G401.6 (cell line): Measurements from ENCODE around the gene PHRF1.

ENCODE experiments used
- FAIRE-seq: peaks from 2 replicates; lab custom pipeline; 2012; peaks lifted over from hg19 to GRCh38; lab: Jason Lieb, UNC

The PHRF1 gene

DNA sequence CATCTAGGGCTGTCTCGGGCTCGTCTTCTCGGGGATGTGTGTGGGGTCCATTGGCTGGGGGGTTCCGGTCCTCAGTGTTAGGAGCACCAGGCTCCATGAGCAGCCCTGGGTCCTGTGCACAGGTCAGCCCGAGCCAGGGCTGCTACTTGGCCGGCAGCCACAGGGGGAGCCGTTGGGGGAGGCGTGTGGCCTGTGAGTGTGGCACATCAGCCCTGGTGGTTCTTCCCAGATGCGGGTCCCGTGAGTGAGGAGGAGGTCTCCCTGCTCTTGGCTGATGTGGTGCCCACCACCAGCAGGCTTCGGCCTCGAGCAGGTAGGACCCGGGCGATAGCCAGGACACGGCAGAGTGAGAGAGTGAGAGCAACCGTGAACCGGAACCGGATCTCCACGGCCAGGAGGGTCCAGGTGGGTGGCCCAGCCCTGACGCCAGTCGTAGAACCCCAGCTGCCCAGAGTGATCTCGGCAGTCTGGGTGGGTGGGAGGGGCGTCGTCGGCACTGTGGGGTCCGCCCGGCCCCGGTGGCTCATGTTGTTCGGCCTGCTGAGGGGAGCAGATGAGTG lies 21.0 kb downstream of the PHRF1 start:
- no peak for FAIRE-seq

DNA sequence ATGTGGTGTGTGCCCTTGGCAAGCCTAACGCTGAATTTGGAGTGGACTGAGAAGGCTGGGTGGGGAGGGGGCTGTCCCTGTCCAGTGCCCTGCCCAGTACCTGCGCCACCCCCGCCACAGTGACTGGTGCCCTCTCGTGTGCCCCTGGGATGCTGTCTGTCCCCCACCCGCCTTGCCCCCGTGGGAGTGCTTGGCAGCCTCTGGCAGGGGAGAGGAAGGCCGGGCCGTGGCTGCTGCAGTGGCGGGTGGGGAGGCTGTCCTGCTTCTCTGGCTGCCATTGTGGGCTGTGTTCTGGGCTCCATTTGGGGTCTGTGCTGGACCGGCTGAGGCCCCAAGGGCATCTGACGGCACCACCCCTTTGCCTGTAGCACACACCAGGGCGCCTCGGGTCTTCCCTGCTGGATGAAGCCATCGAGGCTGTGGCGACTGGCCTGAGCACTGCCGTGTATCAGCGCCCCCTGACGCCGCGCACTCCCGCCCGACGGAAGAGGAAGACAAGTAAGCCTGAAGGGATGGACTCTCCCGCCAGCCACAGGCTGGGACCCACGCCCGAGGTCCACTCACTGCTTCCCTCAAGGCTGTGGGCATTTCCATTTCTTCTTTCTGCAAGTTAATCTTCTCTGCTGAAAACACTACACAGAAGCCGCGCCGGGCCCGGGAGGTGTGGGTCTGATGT lies 21.9 kb downstream of the PHRF1 start:
- no peak for FAIRE-seq

- FAIRE-seq, result no peak
Measured at GRCh38 chr11:601573-602245, 25.4 kb downstream of the PHRF1 start.

- FAIRE-seq, result no peak
Measured at GRCh38 chr11:603154-603553, 26.9 kb downstream of the PHRF1 start.

DNA sequence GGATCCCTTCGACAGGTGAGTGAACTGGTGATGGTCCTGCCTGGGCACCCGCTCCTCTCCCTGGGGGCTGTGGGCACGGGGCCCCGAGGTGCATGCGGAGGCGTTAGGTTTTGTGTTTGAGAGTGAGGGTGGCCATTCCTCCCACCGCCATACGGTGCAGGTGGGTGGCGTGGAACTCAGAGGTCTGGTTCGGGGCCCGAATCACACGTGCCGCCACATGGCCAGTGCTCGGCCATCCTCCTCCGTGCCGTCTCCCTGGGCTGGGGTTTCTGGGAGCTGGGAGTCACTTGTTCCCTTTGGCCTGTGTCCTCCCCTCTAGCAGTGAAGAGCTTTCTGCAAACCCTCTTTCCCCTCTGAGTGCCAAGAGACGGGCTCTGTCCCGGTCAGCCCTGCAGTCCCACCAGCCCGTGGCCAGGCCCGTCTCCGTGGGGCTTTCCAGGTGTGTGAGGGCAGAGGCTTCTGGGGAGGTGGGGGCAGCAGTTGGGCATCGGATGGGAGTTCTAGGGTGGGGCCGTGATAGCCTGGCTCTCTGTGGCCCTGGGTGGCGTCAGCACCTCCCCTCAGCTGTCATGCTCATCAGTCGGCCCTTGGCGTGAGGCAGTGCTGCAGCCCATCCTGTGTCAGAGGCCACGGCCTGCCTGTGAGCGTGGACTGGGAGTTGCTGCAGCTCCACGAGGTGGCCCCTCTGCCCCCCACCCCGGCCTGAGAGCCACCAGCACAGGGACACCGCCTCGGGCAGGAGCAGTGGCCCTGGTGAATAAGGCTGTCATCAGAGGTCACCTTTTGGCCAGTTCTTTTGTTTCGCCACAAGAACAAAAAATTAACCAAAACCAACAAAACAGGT lies 29.2 kb downstream of the PHRF1 start:
- FAIRE-seq, result no peak

DNA sequence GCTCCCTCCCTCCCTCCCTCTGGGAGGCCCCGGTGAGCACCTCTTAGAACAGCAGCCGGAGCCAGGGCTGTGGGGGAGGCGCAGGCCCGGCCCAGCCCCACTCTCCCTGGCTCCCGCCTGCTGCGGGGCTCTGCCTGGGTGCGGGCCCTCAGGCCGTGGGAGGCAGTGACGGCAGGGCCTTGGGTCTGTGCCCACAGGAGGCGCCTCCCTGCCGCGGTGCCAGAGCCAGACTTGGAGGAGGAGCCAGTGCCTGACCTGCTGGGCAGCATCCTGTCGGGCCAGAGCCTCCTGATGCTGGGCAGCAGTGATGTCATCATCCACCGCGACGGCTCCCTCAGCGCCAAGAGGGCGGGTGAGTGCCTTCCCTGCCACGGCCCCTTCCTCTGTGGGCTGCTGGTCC lies 30.0 kb downstream of the PHRF1 start:
- FAIRE-seq, result no peak

DNA sequence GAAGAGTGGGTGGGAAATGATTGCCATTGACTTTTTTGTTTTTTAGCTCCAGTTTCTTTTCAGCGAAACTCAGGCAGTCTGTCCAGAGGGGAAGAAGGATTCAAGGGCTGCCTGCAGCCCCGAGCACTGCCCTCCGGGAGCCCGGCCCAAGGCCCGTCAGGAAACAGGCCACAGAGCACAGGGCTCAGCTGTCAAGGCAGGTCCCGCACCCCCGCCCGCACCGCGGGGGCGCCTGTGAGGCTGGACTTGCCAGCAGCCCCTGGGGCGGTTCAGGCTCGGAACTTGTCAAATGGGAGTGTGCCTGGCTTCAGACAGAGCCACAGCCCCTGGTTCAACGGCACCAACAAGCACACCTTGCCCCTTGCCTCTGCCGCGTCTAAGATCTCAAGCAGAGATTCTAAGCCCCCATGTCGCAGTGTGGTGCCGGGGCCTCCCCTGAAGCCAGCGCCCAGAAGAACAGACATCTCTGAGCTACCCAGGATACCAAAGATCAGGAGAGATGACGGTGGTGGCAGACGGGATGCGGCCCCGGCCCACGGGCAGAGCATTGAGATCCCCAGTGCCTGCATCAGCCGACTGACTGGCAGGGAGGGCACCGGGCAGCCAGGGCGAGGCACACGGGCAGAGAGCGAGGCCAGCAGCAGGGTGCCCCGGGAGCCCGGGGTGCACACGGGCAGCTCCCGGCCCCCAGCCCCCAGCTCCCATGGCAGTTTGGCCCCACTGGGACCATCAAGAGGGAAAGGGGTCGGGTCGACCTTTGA lies 30.9 kb downstream of the PHRF1 start:
- no peak for FAIRE-seq

GRCh38 chr11:607971-608659 lies 31.8 kb downstream of the PHRF1 start:
- FAIRE-seq, result no peak

- no peak for FAIRE-seq
Measured at GRCh38 chr11:608791-609251, 32.6 kb downstream of the PHRF1 start.

GRCh38 chr11:609341-609811 lies 33.1 kb downstream of the PHRF1 start:
- FAIRE-seq, result no peak

GRCh38 chr11:610146-610801 lies 34.0 kb downstream of the PHRF1 start:
- no peak for FAIRE-seq

DNA sequence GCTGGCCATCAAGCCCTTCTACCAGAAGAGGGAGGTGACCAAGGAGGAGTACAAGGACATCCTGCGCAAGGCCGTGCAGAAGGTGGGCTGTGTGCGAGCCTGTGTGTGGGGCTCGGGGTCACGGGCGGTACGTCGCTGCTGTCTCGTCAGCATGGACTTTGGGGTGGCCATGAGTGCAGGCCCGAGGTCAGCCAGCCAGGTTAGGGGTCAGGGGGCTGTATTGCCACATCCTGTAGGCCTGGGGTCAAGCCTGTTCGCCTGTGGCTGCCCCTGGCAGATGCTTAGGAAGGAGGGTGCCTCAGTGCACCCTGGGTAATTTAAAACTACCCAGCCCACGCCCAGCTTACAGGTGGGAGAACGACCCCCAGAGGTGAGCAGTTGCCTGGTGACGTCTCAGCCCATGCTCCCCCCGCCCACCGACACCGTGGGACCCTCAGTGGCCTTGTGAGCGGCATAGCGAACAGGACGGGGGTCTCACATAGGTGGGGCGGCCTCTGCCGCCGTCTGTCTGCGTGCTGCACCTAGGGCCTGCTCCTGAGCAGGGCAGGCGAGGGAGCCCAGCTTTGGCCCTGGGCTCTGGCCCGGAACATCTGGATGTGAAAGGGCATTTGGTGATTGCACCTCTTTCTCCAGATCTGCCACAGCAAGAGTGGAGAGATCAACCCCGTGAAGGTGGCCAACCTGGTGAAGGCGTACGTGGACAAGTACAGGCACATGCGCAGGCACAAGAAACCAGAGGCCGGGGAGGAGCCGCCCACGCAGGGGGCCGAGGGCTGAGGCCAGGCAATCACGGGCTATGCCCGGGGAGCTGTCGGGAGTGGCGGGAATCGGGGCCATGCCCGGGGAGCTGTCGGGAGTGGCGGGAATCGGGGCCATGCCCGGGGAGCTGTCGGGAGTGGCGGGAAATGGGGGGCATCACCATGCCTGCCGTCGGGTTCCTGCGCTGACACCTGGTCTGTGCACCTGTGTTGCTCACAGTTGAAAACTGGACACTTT lies 35.0 kb downstream of the PHRF1 start:
- no peak for FAIRE-seq

- no peak for FAIRE-seq
Measured at GRCh38 chr11:612201-612960, 36.1 kb downstream of the PHRF1 start.

DNA sequence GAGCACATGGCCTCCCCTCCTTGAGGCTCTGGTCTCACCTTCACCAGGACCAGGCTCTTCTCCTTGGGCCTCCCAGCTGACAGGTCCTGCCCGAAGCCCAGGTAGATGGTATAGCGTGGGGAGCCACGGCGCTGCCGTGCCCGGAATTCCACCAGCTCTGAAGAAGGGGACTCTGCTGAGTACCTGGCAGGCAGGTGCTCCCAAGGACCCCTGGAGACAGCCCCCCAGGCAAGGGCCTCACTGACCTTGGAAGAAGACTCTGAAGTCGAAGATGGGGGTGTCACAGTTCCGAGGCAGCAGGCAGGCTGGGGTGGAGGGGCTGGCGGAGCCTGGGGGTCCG lies 36.7 kb downstream of the PHRF1 start:
- no peak for FAIRE-seq

DNA sequence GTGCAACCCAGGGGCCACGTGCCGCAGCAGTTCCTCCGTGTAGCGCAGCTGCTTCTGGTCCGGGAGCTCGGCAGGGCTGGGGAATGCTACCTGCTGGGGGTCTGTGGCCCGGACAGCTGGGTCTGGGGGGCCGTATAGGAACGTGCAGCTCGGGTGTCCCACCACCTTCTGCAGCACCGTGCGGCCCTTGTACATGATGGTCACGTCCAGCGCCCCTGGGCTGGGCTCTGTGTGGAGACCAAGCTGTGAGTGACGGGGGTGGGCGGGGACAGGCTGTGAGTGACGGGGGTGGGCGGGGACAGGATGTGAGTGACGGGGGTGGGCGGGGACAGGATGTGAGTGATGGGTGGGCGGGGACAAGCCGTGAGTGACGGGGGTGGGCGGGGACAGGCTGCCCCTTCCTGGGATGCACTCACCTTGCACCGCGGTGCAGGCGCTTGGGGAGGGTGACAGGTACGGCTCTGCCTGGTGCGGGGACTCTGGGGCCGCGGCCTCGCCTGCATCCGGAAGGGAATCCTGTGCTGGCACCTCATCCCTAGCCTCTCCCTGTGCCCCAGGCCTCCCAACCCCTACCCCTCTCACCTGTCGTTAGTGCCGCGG lies 37.2 kb downstream of the PHRF1 start:
- FAIRE-seq, result no peak

GRCh38 chr11:614021-614622 lies 37.9 kb downstream of the PHRF1 start:
- no peak for FAIRE-seq

DNA sequence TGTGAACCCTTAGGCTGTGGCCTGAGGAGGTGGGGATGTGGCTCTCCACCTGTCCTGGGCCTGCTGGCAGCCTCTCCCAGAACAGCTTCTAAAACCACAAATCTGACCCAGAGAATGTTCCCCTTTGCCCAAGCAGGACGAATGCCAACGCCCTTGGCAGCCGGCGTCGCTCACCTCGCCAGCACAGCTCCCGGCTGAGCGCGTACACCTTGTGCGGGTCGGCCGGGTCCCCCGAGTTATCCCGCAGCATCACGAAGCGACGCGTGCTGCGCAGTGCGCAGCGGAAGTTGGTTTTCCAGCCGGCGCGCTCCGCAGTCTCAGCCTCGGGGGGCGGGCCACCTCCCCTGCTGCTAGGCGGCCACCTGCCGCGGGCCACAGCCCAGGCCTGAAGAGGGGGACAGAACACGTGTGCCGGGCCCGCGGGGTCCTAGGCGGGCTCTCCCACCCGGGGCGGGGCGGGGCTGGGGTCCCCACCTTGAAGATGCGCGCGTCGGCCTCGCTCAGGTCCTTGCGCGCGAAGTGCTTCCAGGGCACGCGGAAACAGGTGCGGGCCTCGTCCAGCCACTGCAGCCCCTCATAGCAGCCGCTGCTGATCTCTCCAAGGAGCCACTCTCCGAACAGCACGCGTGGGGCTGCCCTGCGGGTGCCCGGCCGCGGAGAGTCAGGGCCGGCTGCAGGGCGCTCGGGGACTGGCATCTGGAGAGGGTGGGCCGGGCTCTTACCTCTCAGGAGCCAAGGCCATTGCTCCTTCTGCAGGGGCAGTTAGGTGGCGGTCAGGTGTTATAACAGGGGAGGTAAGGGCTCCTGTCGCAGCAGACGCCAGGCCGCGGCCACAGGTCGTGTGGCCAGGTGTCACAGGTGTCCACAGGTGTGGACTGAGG lies 38.6 kb downstream of the PHRF1 start:
- no peak for FAIRE-seq
